HG03045 (cell line): Measurements from ENCODE around the gene BCAP29.

ENCODE experiments used
- ATAC-seq: cut with Tn5 transposase; IDR thresholded peaks from one replicate; pipeline ENCODE4 v1.9.1; 2021; ENCODE audit warnings: mild to moderate bottlenecking, moderate library complexity; ENCODE audit not compliant: unreplicated experiment

Gene BCAP29

DNA sequence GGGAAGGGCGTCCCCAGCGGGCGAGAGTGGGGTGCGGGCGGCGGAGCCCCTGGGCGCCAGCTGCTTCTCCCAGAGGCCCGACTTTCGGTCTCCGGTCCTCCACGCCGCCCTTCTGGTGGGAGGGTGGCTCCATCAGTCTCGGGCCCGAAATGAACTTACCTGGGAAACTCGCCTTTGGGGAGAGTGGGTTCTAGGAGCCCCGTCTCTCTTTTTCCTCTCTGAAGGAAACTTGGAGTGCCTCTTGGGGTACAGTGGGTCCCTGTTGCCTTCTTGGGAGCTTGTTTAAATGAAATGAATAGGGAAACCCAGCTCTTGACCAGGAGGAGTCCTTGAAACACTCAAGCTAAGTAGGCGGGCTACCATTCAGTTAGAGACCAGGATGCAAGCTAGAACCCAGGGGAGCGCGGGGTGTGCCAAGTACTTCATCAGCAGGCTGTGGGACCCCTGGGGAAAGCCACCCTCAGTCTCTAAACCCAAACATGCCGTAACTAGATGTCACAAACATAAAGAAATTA, 81.9 kb downstream of the BCAP29 start:
- no peak for ATAC-seq

DNA sequence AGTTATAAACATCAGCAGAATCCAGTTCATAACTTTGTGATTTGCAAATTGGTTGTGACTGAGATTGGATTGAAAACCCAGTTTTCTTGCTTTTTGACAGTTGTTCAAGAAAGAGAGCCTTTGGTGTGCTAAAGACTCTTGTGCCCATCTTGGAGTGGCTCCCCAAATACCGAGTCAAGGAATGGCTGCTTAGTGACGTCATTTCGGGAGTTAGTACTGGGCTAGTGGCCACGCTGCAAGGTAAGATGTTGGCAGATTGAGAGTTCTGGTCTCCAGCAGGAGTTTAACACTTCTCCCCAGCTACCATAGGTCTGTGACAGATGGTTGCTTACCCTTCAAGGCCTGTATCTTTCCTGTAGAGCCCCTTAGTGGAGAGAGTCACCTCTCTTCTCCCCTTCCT, 83.2 kb downstream of the BCAP29 start:
- ATAC-seq, result no peak

DNA sequence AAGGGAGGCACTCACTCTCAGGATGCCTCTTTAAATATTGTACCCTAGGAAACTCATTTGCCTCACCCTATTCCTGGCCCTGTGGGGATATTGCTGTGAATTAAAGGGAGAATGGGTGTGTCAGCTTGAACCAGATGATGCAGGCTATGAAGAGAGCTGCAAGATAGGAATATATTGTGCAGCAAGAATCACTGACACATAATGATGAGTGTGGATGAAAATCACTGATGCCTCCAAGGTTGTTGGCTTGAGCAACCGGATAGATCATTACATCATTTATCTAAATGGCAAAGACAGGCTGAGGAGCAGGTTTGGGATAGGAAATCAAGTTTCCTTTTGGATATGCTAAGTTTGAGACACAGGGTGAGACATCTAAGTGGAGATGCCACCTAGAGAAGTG, 86.7 kb downstream of the BCAP29 start:
- no peak for ATAC-seq

DNA sequence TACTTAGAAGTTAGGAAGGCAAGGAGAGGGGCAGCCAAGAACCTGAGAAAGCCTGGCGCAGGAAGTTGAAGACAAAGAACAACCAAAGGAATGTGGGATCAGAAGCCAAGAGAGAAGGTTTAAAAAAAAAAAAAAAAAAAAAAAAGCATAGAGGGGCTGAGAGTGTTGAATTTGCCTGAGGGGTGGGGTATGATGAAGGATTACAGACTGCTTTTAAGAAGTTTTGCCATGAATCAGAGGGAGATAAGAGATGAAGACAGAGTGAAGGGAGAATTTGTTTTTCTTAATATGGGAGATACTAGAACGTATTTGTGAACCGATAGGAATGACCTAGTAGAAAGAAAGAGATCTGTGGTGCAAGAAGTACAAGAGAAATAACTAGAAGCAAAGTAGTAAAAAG, 87.3 kb downstream of the BCAP29 start:
- ATAC-seq, result no peak

GRCh38 chr7:107668296-107668695, 88.2 kb downstream of the BCAP29 start:
- no peak for ATAC-seq
